Stomach (tissue), 9 donors: ENCODE measurements around the gene TNNC1. TPM values are rescaled to one million over a fixed set of nuclear protein-coding genes. Genes with fewer than 3 reads are reported as not detected.

Experiments used
- DNase-seq, 2 donors: peaks; one replicate each; pipeline versions ENCODE4 v3.0.0 to v3.0.0-alpha.2; 2013 to 2019
- H3K27ac ChIP-seq, 5 donors: fragments of 200-600 bp in 4 of 5; sonication (generic) in 4 of 5; one replicate each; pipeline ENCODE4 v1.5.1; 2013 to 2019; ENCODE audit warnings: mild to moderate bottlenecking in 1 of 5, moderate library complexity in 1 of 5
- H3K27me3 ChIP-seq, 3 donors: fragments of 200-600 bp; sonication (generic); one replicate each; pipeline ENCODE4 v1.5.1; 2017 to 2019; ENCODE audit warnings: mixed run types in 1 of 3
- H3K36me3 ChIP-seq, 4 donors: fragments of 200-600 bp; sonication (generic); 1 replicate in 3 of 4; 2 replicates in 1 of 4; pipeline ENCODE4 v1.5.1; 2016 to 2019
- H3K4me1 ChIP-seq, 4 donors: fragments of 200-600 bp; sonication (generic); one replicate each; pipeline ENCODE4 v1.5.1; 2016 to 2019
- H3K4me3 ChIP-seq, 4 donors: fragments of 200-600 bp; sonication (generic) in 3 of 4; one replicate each; pipeline ENCODE4 v1.5.1; 2016 to 2019; ENCODE audit warnings: mild to moderate bottlenecking in 1 of 4
- H3K9me3 ChIP-seq, 4 donors: fragments of 200-600 bp; sonication (generic); one replicate each; pipeline ENCODE4 v1.5.1; 2016 to 2019
- CTCF ChIP-seq, 7 experiments: fragments of 450-650 bp in 4 of 7; fragments of 200-600 bp in 3 of 7; sonication (generic) in 3 of 7; IDR thresholded peaks; one replicate each; pipeline ENCODE4 v1.5.1; 2016 to 2019; ENCODE audit warnings: antibody characterized with exemption in 7 of 7, control low read depth in 2 of 7, mild to moderate bottlenecking in 1 of 7
- EP300 ChIP-seq: sonication (generic); formaldehyde crosslinking; IDR thresholded peaks from one replicate; pipeline ENCODE4 v1.6.1; 2017; ENCODE audit warnings: antibody characterized with exemption
- POLR2A ChIP-seq, 4 donors: fragments of 450-650 bp; IDR thresholded peaks; one replicate each; pipeline ENCODE4 v1.6.1; 2016; ENCODE audit warnings: antibody characterized with exemption in 4 of 4, control low read depth in 2 of 4, mild to moderate bottlenecking in 1 of 4, moderate library complexity in 1 of 4
- POLR2AphosphoS5 ChIP-seq, 3 donors: sonication (generic); formaldehyde crosslinking; IDR thresholded peaks; one replicate each; pipeline ENCODE4 v1.6.1; 2016; ENCODE audit warnings: antibody characterized with exemption in 3 of 3
- WGBS, 5 donors: extraction: QIAGEN DNeasy Blood & Tissue Kit in 3 of 5; methylation state at CpG; one replicate each; pipeline versions ENCODE4 v1.1.5 to v1.1.7; 2013 to 2018; 5-methylcytosine and 5-hydroxymethylcytosine counted together
- intact Hi-C: fragments of 100-400 bp; cut with DNase I; formaldehyde crosslinking; loops from one replicate; pipeline ENCODE4 v1.15.1; 2023; ENCODE audit warnings: low total_unique reads
- polyA plus RNA-seq, 3 donors: library from polyadenylated mRNA; stranded (reverse); fragments of 200-250 nt; gene quantifications; one replicate each; pipeline ENCODE4 v1.2.3, GENCODE V29; 2013
- total RNA-seq, 5 donors: library from RNA; depleted of rRNA; stranded (reverse); fragments of >200 nt; gene quantifications; one replicate each; pipeline versions ENCODE4 v1.1.0 to v1.2.3, GENCODE V29; 2014 to 2016
- donor health status: healthy with polysubstance abuse.
- donor health status: Bipolar disorder and iron deficiency.
- donor health status: healthy.

TNNC1 gene
- total and polyA plus RNA-seq, 8 donors = 3.1 to 41.1 (median 6.5) TPM; not detected in 3

- H3K4me1 ChIP-seq = no peaks in the 10 kb centered on the region
- WGBS, 5 donors = 92 to 97% (median 95%) methylated on average over 6 of the region's 6 CpGs
- H3K27me3 ChIP-seq = no peaks in the 10 kb centered on the region
- TF ChIP-seq POLR2AphosphoS5 (IDR thresholded peaks at IDR 0.05) (no peak), EP300 (no peak), CTCF (IDR thresholded peaks at IDR 0.05) (no peak), POLR2A (IDR thresholded peaks at IDR 0.05) (no peak)
- H3K27ac ChIP-seq = no peak overlapping the region
- no peak for DNase-seq
- no peak overlapping the region for H3K4me3 ChIP-seq
- H3K9me3 ChIP-seq = no peaks in the 10 kb centered on the region
- peaks cover 92 to 100% (median 100%) of the 10 kb centered on the region in 4 donors for H3K36me3 ChIP-seq
- intact Hi-C loops = no loop called here
These were observed 23.9 kb upstream of the TNNC1 start for GRCh38 chr3:52477796-52478095.

GRCh38 chr3:52477076-52477795, 23.4 kb upstream of the TNNC1 start:
- no peaks in the 10 kb centered on the region for H3K9me3 ChIP-seq
- no peak overlapping the region for H3K27ac ChIP-seq
- TF ChIP-seq POLR2A (IDR thresholded peaks at IDR 0.05) (no peak), CTCF (IDR thresholded peaks at IDR 0.05) (no peak), POLR2AphosphoS5 (IDR thresholded peaks at IDR 0.05) (no peak), EP300 (no peak)
- peaks cover 92 to 100% (median 100%) of the 10 kb centered on the region in 4 donors for H3K36me3 ChIP-seq
- H3K27me3 ChIP-seq = no peaks in the 10 kb centered on the region
- peaks cover under 1 to 5% (median 1%) of the 10 kb centered on the region in 4 donors for H3K4me1 ChIP-seq
- no peak for DNase-seq
- H3K4me3 ChIP-seq = no peak overlapping the region
- 90 to 96% (median 94%) methylated on average over 13 to 16 of the region's 16 CpGs for WGBS, 5 donors
- intact Hi-C loops = no loop called here

- Histone ChIP-seq H3K27me3 (no peaks in the 10 kb centered on the region), H3K9me3 (no peaks in the 10 kb centered on the region), H3K27ac (no peak overlapping the region), H3K4me3 (no peak overlapping the region), H3K4me1 (peaks cover 25 to 36% (median 30%) of the 10 kb centered on the region in 4 donors), H3K36me3 (peaks cover 54 to 82% (median 79%) of the 10 kb centered on the region in 4 donors)
- TF ChIP-seq EP300 = no peak
- TF ChIP-seq POLR2A (IDR thresholded peaks at IDR 0.05) = no peak
- TF ChIP-seq CTCF (IDR thresholded peaks at IDR 0.05) = no peak
- no peak for TF ChIP-seq POLR2AphosphoS5 (IDR thresholded peaks at IDR 0.05)
- DNase-seq = peak in 1 of 2 donors; percentile 6
- intact Hi-C loops = no loop called here
- WGBS, 5 donors = 79 to 90% (median 88%) methylated on average over 4 to 5 of the region's 5 CpGs
These were observed 19.2 kb upstream of the TNNC1 start for GRCh38 chr3:52473026-52473425.

GRCh38 chr3:52472239-52473000, 18.6 kb upstream of the TNNC1 start:
- Histone ChIP-seq H3K27me3 (no peaks in the 10 kb centered on the region), H3K27ac (peak overlapping the region in 1 of 5 donors; percentile 7), H3K4me3 (no peak overlapping the region), H3K4me1 (peaks cover 25 to 42% (median 33%) of the 10 kb centered on the region in 4 donors), H3K9me3 (no peaks in the 10 kb centered on the region), H3K36me3 (peaks cover 48 to 82% (median 77%) of the 10 kb centered on the region in 4 donors)
- intact Hi-C loops = no loop called here
- DNase-seq = no peak
- TF ChIP-seq CTCF (IDR thresholded peaks at IDR 0.05) (peak in 2 of 7 experiments; percentile 3 to 4), POLR2A (IDR thresholded peaks at IDR 0.05) (no peak)
- 72 to 81% (median 74%) methylated on average over 12 to 14 of the region's 14 CpGs for WGBS, 5 donors
